ENCODE measurements around the gene NPR1.

Gene NPR1

DNA sequence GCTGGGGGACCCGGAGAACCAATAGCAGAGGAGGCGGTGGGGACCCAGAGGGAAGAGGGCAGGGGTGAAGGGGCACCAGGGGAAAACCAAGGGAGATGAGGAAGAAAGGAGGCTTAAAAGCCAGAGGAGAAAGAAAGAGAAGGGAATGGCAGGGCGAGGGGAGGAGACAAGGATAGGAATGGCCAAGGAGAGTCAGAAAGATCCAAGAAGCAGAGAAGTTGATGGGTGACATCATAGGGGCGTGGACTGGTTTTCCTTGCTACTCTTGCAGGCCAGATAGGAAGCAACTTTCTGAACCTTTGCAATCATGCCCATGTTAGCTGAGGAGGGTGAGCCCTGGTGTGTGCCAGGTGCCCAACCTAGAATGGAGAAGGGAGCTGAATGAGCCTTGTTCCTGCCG, 5.4 kb downstream of the NPR1 start:
- Histone ChIP-seq H3K36me3 (replicated peaks; ENCODE audit: low read depth, low read length) (no peaks in the 10 kb centered on the region), H4K20me1 (ENCODE audit: insufficient read depth, low read length) (no peaks in the 10 kb centered on the region), H3K79me2 (ENCODE audit: low read length) (no peaks in the 10 kb centered on the region), H3K4me3 (ENCODE audit: low read length) (no peak overlapping the region), H3K4me1 (ENCODE audit: low read length) (no peaks in the 10 kb centered on the region), H3K4me2 (ENCODE audit: low read length) (no peak overlapping the region), H3K27ac (ENCODE audit: low read length) (no peak overlapping the region), H3K9ac (ENCODE audit: low read length) (no peak overlapping the region), H3K9me3 (ENCODE audit: insufficient read depth, low read length) (no peaks in the 10 kb centered on the region), H2AFZ (ENCODE audit: low read depth, low read length) (no peak overlapping the region), H3K27me3 (ENCODE audit: low read depth, low read length) (peaks cover 27% of the 10 kb centered on the region)
- TF ChIP-seq EZH2phosphoT487 (IDR thresholded peaks at IDR 0.05; ENCODE audit: low read depth) = no peak
- TF ChIP-seq, protein P1, sequence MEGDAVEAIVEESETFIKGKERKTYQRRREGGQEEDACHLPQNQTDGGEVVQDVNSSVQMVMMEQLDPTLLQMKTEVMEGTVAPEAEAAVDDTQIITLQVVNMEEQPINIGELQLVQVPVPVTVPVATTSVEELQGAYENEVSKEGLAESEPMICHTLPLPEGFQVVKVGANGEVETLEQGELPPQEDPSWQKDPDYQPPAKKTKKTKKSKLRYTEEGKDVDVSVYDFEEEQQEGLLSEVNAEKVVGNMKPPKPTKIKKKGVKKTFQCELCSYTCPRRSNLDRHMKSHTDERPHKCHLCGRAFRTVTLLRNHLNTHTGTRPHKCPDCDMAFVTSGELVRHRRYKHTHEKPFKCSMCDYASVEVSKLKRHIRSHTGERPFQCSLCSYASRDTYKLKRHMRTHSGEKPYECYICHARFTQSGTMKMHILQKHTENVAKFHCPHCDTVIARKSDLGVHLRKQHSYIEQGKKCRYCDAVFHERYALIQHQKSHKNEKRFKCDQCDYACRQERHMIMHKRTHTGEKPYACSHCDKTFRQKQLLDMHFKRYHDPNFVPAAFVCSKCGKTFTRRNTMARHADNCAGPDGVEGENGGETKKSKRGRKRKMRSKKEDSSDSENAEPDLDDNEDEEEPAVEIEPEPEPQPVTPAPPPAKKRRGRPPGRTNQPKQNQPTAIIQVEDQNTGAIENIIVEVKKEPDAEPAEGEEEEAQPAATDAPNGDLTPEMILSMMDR (IDR thresholded peaks at IDR 0.05; ENCODE audit: low read depth, low read length) = no peak

DNA sequence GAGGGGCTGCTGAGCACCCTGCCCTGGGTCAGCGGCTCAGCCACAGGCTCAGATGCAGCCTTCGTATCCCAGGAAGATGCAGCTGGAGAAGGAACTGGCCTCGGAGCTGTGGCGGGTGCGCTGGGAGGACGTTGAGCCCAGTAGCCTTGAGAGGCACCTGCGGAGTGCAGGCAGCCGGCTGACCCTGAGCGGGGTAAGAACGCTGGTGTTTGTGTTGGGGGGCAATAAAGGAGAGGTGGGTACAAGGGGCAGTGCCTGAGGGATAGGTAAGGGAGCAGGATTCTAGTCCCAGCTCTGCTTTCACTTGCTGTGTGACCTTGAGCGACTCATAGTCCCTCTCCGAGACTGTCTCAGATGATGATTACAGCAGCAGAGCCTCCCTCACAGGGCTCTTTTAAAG, 6.4 kb downstream of the NPR1 start:
- H4K20me1 ChIP-seq (ENCODE audit: insufficient read depth, low read length) = no peaks in the 10 kb centered on the region
- no peaks in the 10 kb centered on the region for H3K4me1 ChIP-seq (ENCODE audit: low read length)
- no peak overlapping the region for H2AFZ ChIP-seq (ENCODE audit: low read depth, low read length)
- no peak overlapping the region for H3K4me2 ChIP-seq (ENCODE audit: low read length)
- H3K36me3 ChIP-seq (replicated peaks; ENCODE audit: low read depth, low read length) = no peaks in the 10 kb centered on the region
- H3K4me3 ChIP-seq (ENCODE audit: low read length) = no peak overlapping the region
- H3K79me2 ChIP-seq (ENCODE audit: low read length) = no peaks in the 10 kb centered on the region
- H3K27me3 ChIP-seq (ENCODE audit: low read depth, low read length) = peaks cover 27% of the 10 kb centered on the region
- TF ChIP-seq EZH2phosphoT487 (IDR thresholded peaks at IDR 0.05; ENCODE audit: low read depth) = no peak
- TF ChIP-seq, protein P1 (IDR thresholded peaks at IDR 0.05; ENCODE audit: low read depth, low read length) = no peak
- no peak overlapping the region for H3K9ac ChIP-seq (ENCODE audit: low read length)
- no peaks in the 10 kb centered on the region for H3K9me3 ChIP-seq (ENCODE audit: insufficient read depth, low read length)
- no peak overlapping the region for H3K27ac ChIP-seq (ENCODE audit: low read length)

DNA sequence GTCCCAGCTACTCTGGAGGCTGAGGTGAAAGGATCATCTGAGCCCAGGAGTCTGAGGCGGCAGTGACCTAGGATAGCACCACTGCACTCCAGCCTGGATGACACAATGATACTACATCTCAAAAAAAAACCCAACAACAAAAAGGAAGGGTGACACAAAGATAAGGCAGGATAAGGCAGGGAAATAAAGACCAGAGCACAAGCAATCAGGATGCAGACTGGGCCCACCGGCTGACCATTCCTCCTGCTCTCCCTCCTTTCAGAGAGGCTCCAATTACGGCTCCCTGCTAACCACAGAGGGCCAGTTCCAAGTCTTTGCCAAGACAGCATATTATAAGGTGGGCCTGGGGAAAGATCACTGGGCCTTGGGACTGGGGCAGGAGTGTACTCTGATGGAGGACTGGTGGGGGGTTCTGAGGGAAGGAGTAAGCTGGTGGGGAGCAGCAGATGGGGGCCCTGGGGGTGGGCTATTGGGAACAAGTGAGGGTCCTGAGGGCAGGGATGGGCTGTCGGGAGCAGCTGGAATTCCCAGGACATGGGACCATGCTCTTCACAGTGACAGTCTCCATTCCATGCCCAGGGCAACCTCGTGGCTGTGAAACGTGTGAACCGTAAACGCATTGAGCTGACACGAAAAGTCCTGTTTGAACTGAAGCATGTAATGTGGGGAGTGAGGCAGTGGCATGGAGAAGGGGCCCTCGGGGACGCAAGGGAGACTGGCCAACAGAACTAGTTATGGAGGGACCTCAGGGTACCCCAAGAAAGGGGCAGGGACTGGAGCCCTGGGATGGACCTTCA, 7.3 kb downstream of the NPR1 start:
- Histone ChIP-seq H3K9ac (ENCODE audit: low read length) (no peak overlapping the region), H3K4me2 (ENCODE audit: low read length) (no peak overlapping the region), H3K27me3 (ENCODE audit: low read depth, low read length) (peaks cover 21% of the 10 kb centered on the region), H4K20me1 (ENCODE audit: insufficient read depth, low read length) (no peaks in the 10 kb centered on the region), H3K4me1 (ENCODE audit: low read length) (no peaks in the 10 kb centered on the region), H3K27ac (ENCODE audit: low read length) (no peak overlapping the region), H3K9me3 (ENCODE audit: insufficient read depth, low read length) (no peaks in the 10 kb centered on the region), H3K36me3 (replicated peaks; ENCODE audit: low read depth, low read length) (no peaks in the 10 kb centered on the region), H3K4me3 (ENCODE audit: low read length) (no peak overlapping the region), H3K79me2 (ENCODE audit: low read length) (no peaks in the 10 kb centered on the region), H2AFZ (ENCODE audit: low read depth, low read length) (no peak overlapping the region)
- TF ChIP-seq EZH2phosphoT487 (IDR thresholded peaks at IDR 0.05; ENCODE audit: low read depth) = no peak
- TF ChIP-seq, protein P1 (IDR thresholded peaks at IDR 0.05; ENCODE audit: low read depth, low read length) = no peak

DNA sequence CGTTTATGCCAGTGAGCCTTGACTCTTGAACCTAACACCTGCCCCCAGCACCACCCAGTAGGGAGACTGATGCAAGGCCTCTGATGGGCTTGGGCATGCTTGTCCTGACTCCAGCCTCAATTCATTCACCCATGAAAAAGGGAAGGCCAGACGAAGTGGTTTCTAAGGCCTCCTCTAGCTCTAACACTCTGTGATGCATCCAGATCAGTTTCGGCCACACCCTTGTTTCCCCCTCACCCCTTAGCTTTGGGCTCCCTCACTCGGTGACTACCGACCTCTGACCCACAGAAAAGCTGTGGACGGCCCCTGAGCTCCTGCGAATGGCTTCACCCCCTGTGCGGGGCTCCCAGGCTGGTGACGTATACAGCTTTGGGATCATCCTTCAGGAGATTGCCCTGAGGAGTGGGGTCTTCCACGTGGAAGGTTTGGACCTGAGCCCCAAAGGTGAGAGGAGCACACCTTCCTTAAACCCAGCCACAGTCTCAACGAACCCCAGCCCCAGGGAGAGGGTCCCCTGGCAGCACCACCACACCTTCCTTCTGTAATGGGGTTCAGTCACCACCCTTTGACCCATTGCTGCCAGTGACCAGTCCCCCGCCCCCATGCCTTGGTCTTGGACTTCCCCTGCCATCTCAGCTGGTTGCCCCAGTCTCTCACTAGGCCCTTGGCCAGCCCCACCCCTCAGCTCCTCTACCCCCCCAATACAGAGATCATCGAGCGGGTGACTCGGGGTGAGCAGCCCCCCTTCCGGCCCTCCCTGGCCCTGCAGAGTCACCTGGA, 9.0 kb downstream of the NPR1 start:
- H3K4me1 ChIP-seq (ENCODE audit: low read length) = no peaks in the 10 kb centered on the region
- H3K27ac ChIP-seq (ENCODE audit: low read length) = no peak overlapping the region
- H2AFZ ChIP-seq (ENCODE audit: low read depth, low read length) = no peak overlapping the region
- H3K4me2 ChIP-seq (ENCODE audit: low read length) = no peak overlapping the region
- TF ChIP-seq, protein P1 (IDR thresholded peaks at IDR 0.05; ENCODE audit: low read depth, low read length) = no peak
- no peak for TF ChIP-seq EZH2phosphoT487 (IDR thresholded peaks at IDR 0.05; ENCODE audit: low read depth)
- no peak overlapping the region for H3K9ac ChIP-seq (ENCODE audit: low read length)
- H3K4me3 ChIP-seq (ENCODE audit: low read length) = no peak overlapping the region
- H3K9me3 ChIP-seq (ENCODE audit: insufficient read depth, low read length) = no peaks in the 10 kb centered on the region
- H3K79me2 ChIP-seq (ENCODE audit: low read length) = no peaks in the 10 kb centered on the region
- peaks cover 17% of the 10 kb centered on the region for H3K27me3 ChIP-seq (ENCODE audit: low read depth, low read length)
- no peaks in the 10 kb centered on the region for H4K20me1 ChIP-seq (ENCODE audit: insufficient read depth, low read length)
- H3K36me3 ChIP-seq (replicated peaks; ENCODE audit: low read depth, low read length) = no peaks in the 10 kb centered on the region
